NCI-H1105 (cell line): ENCODE measurements around the gene UGGT1.

Experiments used
- DNase-seq: peaks from one replicate; lab custom pipeline; 2025; lab: John Stamatoyannopoulos, UW

UGGT1 gene

DNA sequence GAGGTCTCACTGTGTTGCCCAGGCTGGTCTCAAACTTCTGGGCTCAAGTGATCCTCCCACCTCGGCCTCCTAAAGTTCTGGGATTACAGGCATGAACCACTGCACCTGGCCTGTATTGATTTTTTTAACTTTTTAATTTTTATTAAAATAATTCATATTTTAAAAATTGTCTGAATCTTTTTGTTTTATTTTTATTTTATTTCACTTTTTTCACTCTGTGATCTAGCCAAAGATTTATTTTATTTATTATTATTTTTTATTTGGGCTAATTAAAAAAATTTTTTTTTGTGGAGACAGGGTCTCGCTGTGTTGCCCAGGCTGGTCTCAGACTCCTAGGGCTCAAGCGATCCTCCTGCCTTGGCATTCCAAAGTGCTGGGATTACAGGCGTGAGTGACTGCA, 14.1 kb downstream of the UGGT1 start:
- no peak for DNase-seq

DNA sequence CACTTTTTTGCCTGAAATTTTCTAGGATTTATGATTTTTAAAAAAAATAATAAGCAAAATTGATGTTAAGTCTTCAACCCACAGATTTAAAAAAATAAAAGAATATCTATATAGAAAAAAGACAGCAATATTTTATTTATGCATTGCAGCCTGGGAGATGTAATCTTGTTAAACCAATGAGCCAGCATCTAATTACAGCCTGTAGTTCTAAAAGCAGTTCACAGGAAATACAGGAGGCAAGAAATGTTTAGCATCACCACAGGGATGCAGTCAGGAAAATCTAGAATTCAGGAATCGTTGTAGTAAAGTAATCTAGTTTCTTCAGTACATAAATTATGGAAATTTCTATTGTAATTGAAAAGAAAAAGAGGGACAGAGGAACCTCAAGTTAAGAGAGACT, 17.2 kb downstream of the UGGT1 start:
- no peak for DNase-seq

DNA sequence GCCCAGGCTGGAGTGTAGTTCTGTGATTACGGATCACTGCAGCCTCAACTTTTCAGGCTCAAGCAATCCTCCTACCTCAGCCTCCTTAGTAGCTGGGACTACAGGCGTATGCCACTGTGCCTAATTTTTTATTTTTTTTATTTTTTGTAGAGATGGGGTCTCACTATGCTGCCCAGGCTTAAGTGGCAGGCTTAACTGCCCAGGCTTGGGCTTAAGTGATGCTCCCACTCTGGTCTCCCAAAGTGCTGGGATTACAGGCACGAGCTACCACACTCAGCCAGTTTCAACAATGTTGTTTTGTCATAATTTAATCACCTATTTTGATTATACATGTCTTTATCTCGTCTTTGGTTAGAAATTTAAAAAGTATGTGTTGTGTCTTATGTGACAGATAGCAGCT, 18.2 kb downstream of the UGGT1 start:
- no peak for DNase-seq

DNA sequence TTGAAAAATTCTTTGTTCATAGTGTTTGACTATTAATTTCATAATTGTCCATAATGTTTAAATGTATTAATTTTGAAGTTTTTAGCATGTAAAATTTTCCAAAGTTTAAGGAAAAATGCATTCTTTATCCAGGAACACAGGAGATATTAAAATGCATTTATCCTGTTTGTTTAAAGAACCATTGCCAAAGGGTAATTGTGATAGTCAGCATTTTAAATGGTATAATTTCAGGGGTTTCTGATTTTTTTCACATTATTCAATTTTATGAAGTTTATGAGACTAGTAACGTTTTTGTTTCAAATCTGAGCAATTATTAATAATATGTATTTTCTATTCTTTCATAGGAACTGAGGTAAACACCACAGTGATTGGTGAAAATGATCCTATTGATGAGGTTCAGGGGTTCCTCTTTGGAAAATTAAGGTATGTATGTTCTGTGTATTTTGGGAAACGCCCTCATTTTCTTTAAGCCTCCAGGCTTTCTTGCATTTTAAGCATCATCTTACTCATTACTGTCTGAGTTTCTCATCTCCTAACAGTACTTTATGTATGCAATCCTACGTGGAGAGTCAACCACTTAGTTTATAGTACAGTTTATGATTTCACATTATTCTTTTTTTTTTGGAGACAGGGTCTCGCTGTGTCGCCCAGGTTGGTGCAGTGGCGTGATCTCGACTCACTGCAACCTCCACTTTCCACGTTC, 25.1 kb downstream of the UGGT1 start:
- no peak for DNase-seq

DNA sequence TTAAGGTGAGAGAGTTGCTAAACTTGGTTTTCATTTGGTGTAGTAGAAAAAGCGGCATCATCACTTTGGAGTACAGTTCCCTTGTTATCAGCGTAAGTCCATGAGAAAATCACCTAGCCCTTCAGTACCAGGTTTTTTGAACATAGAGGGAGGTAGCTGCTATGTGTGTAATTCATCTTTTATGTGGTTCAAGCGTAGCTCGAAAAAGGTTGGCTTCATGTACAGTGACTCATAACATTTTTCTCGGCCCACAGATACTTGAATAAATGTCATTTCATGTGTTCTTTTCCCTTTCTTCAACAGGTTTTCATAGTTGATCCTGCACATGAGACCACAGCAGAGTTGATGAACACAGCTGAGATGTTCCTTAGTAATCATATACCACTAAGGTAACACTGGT, 43.6 kb downstream of the UGGT1 start:
- DNase-seq = no peak

DNA sequence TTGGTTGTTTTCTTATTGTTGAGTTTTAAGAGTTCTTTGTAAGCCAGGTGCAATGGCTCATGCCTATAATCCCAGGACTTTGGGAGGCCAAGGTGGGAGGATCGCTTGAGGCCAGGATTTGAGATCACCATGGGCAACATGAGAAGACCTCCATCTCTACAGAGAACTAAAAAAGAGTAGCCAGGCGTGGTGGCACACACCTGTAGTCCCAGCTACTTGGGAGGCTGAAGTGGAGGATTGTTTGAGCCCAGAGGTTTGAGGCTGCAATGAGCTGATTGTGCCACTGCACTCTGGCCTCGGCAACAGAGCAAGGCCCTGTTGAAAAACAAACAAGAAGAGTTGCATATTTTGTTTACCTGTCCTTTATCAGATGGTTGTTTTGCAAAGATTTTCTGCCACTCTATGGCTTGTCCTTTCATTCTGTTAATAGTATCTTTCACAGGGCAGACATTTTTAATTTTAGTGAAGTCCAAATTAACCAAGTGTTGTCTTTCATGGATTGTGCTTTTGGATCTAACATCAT, 46.2 kb downstream of the UGGT1 start:
- DNase-seq = no peak

DNA sequence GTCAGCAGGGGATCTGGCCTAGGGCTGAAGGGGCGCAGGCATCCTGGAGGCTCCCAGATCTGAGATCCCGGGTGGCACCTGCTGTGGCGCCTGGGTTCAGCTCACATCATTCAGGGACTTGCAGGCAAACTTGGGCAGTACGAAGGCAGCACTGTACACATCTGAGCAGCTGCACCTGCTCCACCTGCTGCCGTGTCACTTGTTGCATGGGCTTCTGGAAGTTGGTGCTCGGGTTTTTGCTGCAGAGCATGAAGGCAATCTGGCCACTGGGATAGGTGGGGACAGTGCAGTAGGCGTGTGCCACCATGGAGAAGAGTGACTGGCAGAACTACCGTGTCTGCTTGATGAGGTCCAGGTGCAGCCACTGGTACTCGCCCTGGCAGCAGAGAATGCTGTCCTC, 48.6 kb downstream of the UGGT1 start:
- no peak for DNase-seq

DNA sequence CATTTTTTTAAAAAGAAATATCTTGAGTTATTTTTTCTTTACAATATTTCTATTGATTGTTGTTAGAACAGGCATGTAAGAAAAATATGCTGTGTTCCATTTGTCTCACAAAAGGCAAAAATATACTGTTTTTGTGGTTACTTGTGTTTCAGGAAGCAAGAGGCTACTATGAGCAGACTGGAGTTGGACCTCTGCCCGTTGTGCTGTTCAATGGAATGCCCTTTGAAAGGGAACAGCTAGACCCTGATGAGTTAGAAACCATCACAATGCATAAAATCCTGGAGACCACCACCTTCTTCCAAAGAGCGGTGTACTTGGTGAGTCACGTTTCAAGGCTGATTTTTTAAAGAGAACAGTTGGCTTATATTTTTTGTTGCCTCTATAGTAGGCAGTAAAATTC, 54.7 kb downstream of the UGGT1 start:
- no peak for DNase-seq

DNA sequence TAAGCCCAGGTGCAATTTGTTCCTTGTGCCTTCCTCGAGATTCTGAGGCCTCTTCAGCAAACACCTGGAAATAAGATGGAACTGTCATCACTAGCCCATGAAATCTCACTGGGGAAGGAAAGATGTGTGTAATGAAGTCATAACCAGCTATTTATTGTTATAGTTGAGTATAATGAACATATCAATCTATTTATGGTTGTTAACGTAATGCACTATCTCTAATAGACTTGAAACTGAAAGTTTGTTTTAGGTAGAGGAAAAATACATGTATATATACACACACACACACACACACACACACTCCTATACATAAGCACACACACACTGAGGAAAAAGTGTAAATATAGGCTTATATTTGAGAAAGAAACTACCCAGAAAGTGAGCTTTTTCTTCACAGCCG, 62.8 kb downstream of the UGGT1 start:
- DNase-seq = no peak

DNA sequence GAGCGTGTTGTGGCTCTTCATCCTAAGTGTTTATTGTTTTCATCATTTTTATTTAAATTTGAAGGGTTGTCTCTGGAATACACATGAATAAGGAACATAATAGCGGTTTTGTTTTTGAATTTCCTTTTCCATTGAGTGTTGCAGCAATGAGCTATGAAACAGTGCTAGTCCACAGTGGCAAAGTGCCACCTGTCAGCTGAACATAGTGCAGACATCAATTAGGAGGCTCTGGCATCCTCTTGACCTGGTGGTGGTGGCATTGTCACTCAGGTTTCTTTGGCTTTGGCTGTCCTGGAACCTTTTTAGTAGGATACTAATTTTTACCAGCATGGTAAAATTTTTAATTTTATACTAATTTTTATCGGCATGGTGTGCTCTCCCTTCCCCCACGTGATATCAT, 63.2 kb downstream of the UGGT1 start:
- no peak for DNase-seq

DNA sequence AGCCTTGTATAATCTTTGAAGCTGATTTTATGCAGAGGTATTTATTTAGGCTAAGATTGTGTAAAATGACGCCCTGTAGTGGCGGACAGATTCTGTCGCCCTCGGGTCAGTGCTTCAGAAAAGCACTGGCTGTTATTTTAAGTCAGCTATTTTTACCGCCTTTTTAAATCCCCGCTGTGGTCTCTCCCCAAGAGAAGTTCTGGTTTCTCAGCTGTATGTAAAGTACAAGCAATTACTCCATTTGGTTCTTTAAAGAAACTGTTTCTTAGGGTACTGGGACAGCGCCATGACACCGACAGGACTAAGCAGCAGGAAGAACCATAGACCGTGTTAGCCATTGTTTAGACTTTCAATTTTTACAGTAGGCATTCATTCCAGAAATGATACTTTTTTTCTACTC, 65.0 kb downstream of the UGGT1 start:
- DNase-seq = no peak

DNA sequence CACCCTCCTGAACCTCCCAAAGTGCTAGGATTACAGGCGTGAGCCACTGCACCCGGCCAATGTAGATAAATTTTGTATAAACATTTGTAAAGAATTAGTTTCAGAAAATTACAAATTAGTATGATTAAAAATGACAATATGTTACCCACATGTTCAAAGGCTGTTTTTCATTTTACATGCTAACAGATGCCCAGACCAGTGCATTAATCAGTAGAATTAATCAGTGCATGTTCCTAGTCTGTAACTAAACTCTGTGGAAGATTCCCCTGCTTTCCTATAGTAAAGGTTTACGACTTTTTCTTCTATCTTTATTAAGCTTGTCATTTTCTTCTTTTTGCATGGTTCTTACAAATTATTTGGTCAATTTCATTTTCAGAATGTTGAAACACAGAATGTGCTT, 65.8 kb downstream of the UGGT1 start:
- DNase-seq = no peak

DNA sequence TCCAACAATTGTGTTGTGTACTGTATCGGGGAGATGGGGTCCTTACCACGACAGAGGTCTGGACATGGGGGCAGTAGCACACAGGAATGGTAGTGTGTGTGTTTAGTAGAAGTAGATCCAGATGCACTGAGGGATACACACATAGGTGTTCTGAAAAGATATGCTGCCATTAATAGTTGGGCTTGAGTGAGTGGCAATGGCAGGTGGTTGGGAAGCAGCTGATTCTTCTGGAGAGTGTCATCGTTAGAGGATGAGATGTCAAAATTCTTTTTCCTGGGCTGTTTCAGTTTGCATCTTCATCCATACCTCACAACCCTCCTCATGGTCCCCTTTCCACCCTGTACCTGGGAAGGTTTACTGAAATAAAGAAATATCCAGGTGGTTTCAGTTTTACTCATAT, 66.6 kb downstream of the UGGT1 start:
- DNase-seq = no peak

DNA sequence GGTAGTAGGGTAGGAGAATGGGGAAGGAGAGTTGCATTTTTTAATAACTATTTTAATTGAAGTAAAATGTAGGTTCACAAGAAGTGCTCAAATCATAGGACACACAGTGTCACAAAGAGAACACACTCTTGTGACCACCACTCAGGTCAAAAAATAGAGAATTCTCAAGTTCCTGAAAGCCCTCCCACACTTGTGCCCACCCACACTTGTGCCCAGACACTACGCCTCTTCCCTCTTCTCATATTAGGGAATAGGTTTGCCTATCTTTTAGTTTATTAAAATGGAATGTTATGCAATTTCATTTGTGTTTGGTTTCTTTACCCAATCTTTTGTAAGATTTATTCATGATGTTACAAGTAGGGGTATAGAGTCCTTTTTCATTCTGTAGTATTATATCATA, 67.2 kb downstream of the UGGT1 start:
- DNase-seq = no peak

DNA sequence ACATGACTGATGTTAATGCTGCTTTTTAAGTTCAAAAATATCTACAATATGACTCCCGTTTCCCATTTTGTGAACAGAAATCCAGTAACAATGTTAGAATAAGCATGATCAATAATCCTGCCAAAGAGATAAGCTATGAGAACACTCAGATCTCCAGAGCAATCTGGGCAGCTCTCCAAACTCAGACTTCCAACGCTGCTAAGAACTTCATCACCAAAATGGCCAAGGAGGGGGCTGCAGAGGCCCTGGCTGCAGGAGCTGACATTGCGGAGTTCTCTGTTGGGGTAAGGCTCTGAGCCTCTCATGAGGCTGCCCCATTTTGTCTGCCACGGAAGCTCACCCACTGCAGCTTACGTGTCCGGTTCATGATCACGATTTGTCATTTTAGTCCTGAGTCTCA, 68.4 kb downstream of the UGGT1 start:
- DNase-seq = no peak

DNA sequence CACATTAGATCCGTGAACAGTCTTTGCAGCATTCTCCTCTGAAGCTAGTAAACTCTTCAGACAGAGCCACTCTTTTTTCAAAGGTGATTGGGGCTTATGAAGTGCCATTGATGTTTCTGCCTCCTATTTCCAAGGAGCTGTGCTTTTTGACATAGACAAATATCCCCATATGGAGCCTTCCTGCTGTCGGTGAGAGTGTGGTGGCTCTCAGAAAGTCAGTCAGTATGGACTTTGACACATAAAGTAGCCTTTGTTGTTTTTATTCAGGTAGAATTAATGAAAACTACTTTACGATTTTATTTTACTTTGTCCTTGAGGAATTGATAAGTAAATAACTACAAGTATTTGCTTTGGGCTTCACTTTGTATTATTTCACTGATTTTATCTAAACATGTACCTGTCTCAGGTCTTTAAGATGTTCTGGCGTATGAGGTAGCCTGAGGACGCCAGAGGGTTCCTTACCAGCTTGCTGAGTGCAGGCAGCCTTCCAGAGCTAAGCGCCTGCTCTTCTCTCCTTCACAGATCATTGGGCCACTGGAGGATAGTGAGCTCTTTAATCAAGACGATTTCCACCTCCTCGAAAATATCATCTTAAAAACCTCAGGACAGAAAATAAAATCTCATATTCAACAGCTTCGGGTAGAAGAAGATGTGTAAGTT, 69.7 kb downstream of the UGGT1 start:
- DNase-seq = no peak

DNA sequence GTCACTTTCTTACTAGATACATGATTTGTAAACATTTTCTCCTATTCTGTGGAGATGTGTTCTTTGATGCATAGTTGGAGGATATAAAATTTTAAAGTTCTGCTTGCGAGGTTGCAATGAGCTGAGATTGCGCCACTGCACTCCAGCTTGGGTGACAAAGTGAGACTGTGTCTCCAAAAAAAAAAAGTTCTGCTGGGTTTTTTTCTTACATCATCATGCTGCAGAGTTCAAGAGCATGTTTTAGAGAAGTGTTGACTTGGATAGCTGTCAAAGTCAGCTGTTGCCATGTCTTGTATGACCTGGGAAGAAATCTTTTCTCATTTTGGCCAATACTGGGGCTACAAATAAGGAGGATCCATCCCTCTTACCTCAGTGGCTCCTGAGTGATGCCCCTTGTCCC, 71.3 kb downstream of the UGGT1 start:
- DNase-seq = no peak

DNA sequence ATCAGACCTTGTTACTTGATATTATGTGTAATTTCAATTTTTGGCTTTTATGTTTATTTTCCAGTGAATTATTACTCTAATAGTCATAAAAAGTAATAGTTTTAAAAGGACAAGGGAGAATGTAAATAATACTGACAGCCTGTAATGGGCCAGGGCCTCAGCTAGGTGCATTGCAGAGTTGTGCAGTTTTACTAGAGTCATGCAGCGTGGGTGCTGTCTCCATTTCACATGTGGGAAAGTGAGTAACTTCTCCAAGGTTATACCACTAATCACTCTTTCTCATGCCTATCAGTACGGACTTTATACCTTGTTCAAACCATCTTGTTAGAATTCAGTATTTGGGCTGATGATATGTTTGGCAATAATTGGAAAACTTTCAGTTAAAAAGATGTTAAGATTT, 73.3 kb downstream of the UGGT1 start:
- no peak for DNase-seq

DNA sequence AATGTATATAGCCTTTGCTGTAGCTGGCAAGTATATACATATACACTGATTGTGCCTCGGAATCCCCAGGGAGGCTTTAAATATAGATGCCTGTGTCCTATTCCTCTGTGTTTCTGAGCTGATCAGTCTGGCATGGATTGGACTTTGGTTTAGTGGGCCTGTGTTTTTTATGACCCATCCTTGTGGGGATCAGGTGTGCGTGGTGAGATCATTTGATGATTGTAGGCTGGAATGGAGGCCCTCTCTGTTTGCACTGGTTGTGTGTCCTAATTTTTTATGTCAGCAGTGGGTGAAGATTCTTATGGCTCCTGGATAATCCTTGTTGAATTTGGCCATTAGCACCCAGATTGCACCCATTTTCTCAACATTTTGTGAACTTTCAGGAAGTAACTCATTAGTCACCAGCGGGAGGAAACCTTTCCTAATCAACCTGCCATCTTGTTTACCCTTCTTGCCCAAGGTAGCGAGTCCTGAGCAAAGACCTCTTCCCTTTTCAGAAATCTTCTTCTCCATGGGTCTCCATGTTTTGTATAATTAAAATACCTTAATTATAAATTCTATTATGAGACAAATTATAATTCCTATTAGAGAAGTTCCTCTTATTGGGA, 75.8 kb downstream of the UGGT1 start:
- DNase-seq = no peak

DNA sequence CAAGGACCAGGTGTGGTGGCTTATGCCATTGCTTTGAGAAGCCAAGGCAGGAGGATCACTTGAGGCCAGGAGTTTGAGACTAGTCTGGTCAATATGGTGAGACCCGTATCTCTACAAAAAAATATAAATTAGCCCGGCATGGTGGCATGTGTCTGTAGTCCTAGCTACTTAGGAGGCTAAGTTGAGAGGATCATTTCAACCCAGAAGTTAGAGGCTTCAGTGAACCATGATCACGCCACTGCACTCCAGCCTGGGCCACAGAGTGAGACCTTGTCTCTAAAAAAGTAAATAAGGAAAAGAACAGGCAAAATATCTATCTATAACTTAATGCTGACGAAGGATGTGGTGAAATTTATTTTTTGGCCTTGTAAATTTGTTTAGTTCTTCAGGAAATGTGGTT, 78.1 kb downstream of the UGGT1 start:
- DNase-seq = no peak

DNA sequence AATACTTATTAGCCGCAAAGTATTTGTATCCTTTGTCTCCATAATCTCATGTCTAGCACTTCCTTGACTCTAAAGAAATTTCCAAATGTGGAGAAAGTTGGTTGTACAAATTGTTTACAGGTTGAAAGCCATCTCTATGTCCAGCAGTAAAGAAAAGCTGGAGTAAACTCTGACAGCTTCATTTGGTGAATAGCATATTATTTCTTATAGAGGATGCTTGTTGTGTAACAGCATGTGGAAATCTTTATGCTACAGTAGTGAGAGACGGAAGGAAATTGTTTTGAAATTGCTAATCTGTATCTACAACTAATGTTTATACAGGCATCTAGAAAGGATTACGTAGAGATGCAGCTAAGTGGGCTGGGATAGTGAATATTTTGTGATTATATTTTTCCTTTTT, 78.5 kb downstream of the UGGT1 start:
- DNase-seq = no peak

DNA sequence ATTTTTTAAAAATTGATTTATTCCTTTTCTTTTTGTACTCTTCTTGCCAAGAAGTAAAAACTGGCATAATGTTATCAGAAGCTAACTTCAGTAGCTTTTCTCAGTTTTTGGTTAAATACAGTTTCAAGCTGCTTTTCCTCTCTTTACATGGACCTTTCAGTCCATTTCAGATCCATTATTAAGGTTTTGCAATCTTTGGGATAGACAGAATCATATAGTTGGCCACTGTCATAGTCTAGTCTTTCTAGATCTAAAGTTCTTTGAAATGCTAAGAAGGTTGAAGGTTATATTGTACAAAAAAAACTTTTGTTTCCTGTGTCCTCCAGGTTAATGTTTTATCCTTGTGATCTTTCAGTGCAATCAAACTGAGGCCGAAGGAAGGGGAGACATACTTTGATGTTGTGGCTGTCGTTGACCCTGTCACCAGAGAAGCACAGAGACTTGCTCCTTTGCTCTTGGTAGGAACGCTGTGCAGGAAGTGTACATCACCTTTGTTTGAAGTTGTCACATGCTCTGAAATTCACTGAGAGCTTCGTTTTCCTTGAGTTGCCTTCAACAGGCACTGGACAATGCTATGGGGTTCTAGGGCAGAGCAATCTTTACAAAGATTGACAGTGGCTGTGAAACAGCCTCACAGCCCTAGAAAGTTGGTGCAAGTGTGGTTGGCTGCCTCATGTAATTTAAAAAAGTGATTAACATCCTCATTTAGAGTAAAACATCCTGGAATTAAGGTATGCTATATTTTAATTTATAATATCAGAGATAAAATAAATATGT, 79.1 kb downstream of the UGGT1 start:
- no peak for DNase-seq

DNA sequence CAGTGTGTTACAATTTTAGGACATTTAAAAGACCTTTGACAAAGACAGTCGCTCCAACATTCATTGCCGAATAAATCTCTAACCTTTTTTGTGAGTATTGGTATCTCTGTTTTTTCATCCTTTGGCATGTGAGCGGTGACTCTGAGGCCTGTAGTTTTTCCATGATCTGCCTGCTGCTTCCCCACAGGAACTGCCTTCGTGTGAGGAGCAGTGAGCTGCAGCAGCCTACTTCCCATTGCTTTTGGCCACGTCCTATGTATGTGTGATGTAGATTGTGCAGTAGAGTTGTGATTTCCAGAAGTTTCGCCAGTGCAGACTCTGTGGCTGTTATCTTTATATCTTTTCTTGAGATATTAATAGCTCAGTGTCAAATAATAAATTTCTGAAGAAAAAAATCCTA, 79.8 kb downstream of the UGGT1 start:
- DNase-seq = no peak
